NB4 (cell line): ENCODE results near the gene PATJ.

Experiments
- DNase-seq: peaks from one replicate; pipeline ENCODE4 v3.0.0; 2010; ENCODE audit warnings: low read depth
- H3K4me3 ChIP-seq: one replicate; pipeline ENCODE4 v1.5.1; 2011; ENCODE audit warnings: mild to moderate bottlenecking, low read depth, low read length, moderate library complexity
- CTCF ChIP-seq: IDR thresholded peaks from one replicate; pipeline ENCODE4 v1.5.1; 2012; ENCODE audit warnings: low read depth, low read length
- MAX ChIP-seq: IDR thresholded peaks from 2 replicates; pipeline ENCODE4 v1.6.1; 2011; ENCODE audit warnings: low read depth, low read length
- MYC ChIP-seq: IDR thresholded peaks from 2 replicates; pipeline ENCODE4 v1.6.1; 2011; ENCODE audit warnings: low read depth, low read length
- POLR2A ChIP-seq: IDR thresholded peaks from 2 replicates; pipeline ENCODE4 v1.6.1; 2011; ENCODE audit warnings: mild to moderate bottlenecking; ENCODE audit not compliant: insufficient read length; ENCODE audit errors: extremely low read depth

The PATJ gene

GRCh38 chr1:62040450-62040849 is 298.2 kb downstream of the PATJ start:
- no peak for DNase-seq
- TF ChIP-seq CTCF (no peak), MYC (no peak), POLR2A (no peak), MAX (no peak)

GRCh38 chr1:62040973-62041372 is 298.7 kb downstream of the PATJ start:
- no peak for TF ChIP-seq MYC
- no peak for TF ChIP-seq MAX
- H3K4me3 ChIP-seq: no peak overlapping the region
- no peak for DNase-seq

More at GRCh38 chr1:62040450-62040849, 298.2 kb downstream of the PATJ start:
- no peak overlapping the region for H3K4me3 ChIP-seq

GRCh38 chr1:62043154-62043553 is 300.9 kb downstream of the PATJ start:
- TF ChIP-seq MYC: no peak
- no peak for TF ChIP-seq MAX
- TF ChIP-seq CTCF: no peak
- no peak for TF ChIP-seq POLR2A
- no peak for DNase-seq
- no peak overlapping the region for H3K4me3 ChIP-seq

- no peak for TF ChIP-seq MYC
- TF ChIP-seq CTCF: no peak
- no peak for TF ChIP-seq MAX
- no peak for TF ChIP-seq POLR2A
- DNase-seq: peak; percentile 3
- no peak overlapping the region for H3K4me3 ChIP-seq
These were observed 303.3 kb downstream of the PATJ start for GRCh38 chr1:62045574-62045973.

- no peak for TF ChIP-seq CTCF
- TF ChIP-seq MYC: no peak
- TF ChIP-seq POLR2A: no peak
- no peak for TF ChIP-seq MAX
- no peak overlapping the region for H3K4me3 ChIP-seq
- no peak for DNase-seq
These were observed 304.6 kb downstream of the PATJ start for GRCh38 chr1:62046927-62047326.

- no peak overlapping the region for H3K4me3 ChIP-seq
- TF ChIP-seq POLR2A (no peak), CTCF (no peak), MAX (no peak)
- DNase-seq: no peak
These were observed 307.9 kb downstream of the PATJ start for GRCh38 chr1:62050165-62050564.
